ENCODE data around the gene RBM6. TPM values are rescaled to one million over a fixed set of nuclear protein-coding genes. Genes with fewer than 3 reads are reported as not detected.

RBM6 gene
- total RNA-seq, 1 donor from 2014 or later: 117 TPM

GRCh38 chr3:49924683-49925082 lies 15.3 kb upstream of the RBM6 start:
- no peak for DNase-seq (ENCODE audit: low read depth, low spot score)
- H3K27ac Mint-ChIP-seq (ENCODE audit: unreplicated experiment): no peak overlapping the region
- H3K36me3 Mint-ChIP-seq (ENCODE audit: low read depth): no peaks in the 10 kb centered on the region
- H3K4me1 Mint-ChIP-seq: peaks cover 5% of the 10 kb centered on the region
- H3K9me3 Mint-ChIP-seq: no peaks in the 10 kb centered on the region
- H3K27me3 Mint-ChIP-seq (ENCODE audit: low read depth): no peaks in the 10 kb centered on the region
- no peak for TF ChIP-seq CTCF (conservative IDR thresholded peaks at IDR 0.05)
- H3K4me3 Mint-ChIP-seq: no peak overlapping the region

GRCh38 chr3:49925485-49925884 lies 14.5 kb upstream of the RBM6 start:
- no peak for DNase-seq (ENCODE audit: low read depth, low spot score)
- no peaks in the 10 kb centered on the region for H3K9me3 Mint-ChIP-seq
- H3K27me3 Mint-ChIP-seq (ENCODE audit: low read depth): no peaks in the 10 kb centered on the region
- no peaks in the 10 kb centered on the region for H3K36me3 Mint-ChIP-seq (ENCODE audit: low read depth)
- TF ChIP-seq CTCF (conservative IDR thresholded peaks at IDR 0.05): no peak
- peaks cover 10% of the 10 kb centered on the region for H3K4me1 Mint-ChIP-seq
- H3K27ac Mint-ChIP-seq (ENCODE audit: unreplicated experiment): no peak overlapping the region
- H3K4me3 Mint-ChIP-seq: no peak overlapping the region

GRCh38 chr3:49926117-49926728 lies 13.7 kb upstream of the RBM6 start:
- H3K27me3 Mint-ChIP-seq (ENCODE audit: low read depth): no peaks in the 10 kb centered on the region
- no peaks in the 10 kb centered on the region for H3K9me3 Mint-ChIP-seq
- H3K36me3 Mint-ChIP-seq (ENCODE audit: low read depth): no peaks in the 10 kb centered on the region
- peaks cover 15% of the 10 kb centered on the region for H3K4me1 Mint-ChIP-seq
- DNase-seq (ENCODE audit: low read depth, low spot score): no peak
- TF ChIP-seq CTCF (conservative IDR thresholded peaks at IDR 0.05): no peak
- no peak overlapping the region for H3K27ac Mint-ChIP-seq (ENCODE audit: unreplicated experiment)
- peak overlapping the region; percentile 24 for H3K4me3 Mint-ChIP-seq

- H3K4me1 Mint-ChIP-seq: peaks cover 15% of the 10 kb centered on the region
- no peaks in the 10 kb centered on the region for H3K36me3 Mint-ChIP-seq (ENCODE audit: low read depth)
- no peak for TF ChIP-seq CTCF (conservative IDR thresholded peaks at IDR 0.05)
- DNase-seq (ENCODE audit: low read depth, low spot score): no peak
- peak overlapping the region; percentile 20 for H3K27ac Mint-ChIP-seq (ENCODE audit: unreplicated experiment)
- peak overlapping the region; percentile 76 for H3K4me3 Mint-ChIP-seq
- no peaks in the 10 kb centered on the region for H3K27me3 Mint-ChIP-seq (ENCODE audit: low read depth)
- no peaks in the 10 kb centered on the region for H3K9me3 Mint-ChIP-seq
Measured at GRCh38 chr3:49927798-49928197, 12.2 kb upstream of the RBM6 start.

GRCh38 chr3:49928481-49929017 lies 11.4 kb upstream of the RBM6 start:
- TF ChIP-seq CTCF (conservative IDR thresholded peaks at IDR 0.05): no peak
- H3K4me3 Mint-ChIP-seq: peak overlapping the region; percentile 90

More at GRCh38 chr3:49928481-49929017, 11.4 kb upstream of the RBM6 start:
- H3K4me1 Mint-ChIP-seq: peaks cover 15% of the 10 kb centered on the region
- H3K9me3 Mint-ChIP-seq: no peaks in the 10 kb centered on the region
- DNase-seq (ENCODE audit: low read depth, low spot score): no peak
- H3K27ac Mint-ChIP-seq (ENCODE audit: unreplicated experiment): no peak overlapping the region
- no peaks in the 10 kb centered on the region for H3K27me3 Mint-ChIP-seq (ENCODE audit: low read depth)
- H3K36me3 Mint-ChIP-seq (ENCODE audit: low read depth): no peaks in the 10 kb centered on the region
